IMR-90 (cell line): ENCODE measurements around the gene IQSEC1. TPM values are rescaled to one million over a fixed set of nuclear protein-coding genes. Genes with fewer than 3 reads are reported as not detected.

Experiments used
- ATAC-seq: fragments of 200-7000 bp; cut with Tn5 transposase; 2 replicates; pipeline ENCODE4 v1.9.1; 2020; ENCODE audit warnings: low read depth, mild to moderate bottlenecking, moderate library complexity
- BruUV-seq: library from RNA; stranded (reverse); fragments of 400-500 nt; replicated peaks from 2 replicates; lab custom pipeline; 2021; lab: Mats Ljungman, UMichigan
- CTCF ChIA-PET: fragments of 300-600 bp; formaldehyde crosslinking; extraction: SDS; loops from one replicate; lab custom pipeline; 2021; ENCODE audit warnings: antibody characterized with exemption; lab: Yijun Ruan, JAX
- POLR2A ChIA-PET: fragments of 300-600 bp; sonication (Branson Sonifier 250); formaldehyde crosslinking; loops from one replicate; lab custom pipeline; 2022; ENCODE audit warnings: antibody characterized with exemption; ENCODE audit not compliant: unreplicated experiment; lab: Charles Lee
- DNase-seq: peaks from one replicate; pipeline ENCODE4 v3.0.0; 2013
- H2AFZ ChIP-seq: replicated peaks from 2 replicates; pipeline ENCODE3; 2013; ENCODE audit warnings: low read length, mild to moderate bottlenecking; ENCODE audit not compliant: poor library complexity
- H2AK5ac ChIP-seq: 2 replicates; pipeline ENCODE4 v1.6.1; 2013; ENCODE audit warnings: low read depth, low read length, inconsistent platforms
- H2AK9ac ChIP-seq: replicated peaks from 2 replicates; pipeline ENCODE3; 2013; ENCODE audit warnings: mild to moderate bottlenecking, low read depth, low read length, moderate library complexity; ENCODE audit not compliant: poor library complexity
- H2BK120ac ChIP-seq: 2 replicates; pipeline ENCODE4 v1.6.1; 2013; ENCODE audit warnings: low read depth, low read length, inconsistent platforms
- H2BK15ac ChIP-seq: 3 replicates; pipeline ENCODE4 v1.6.1; 2013; ENCODE audit warnings: low read depth, low read length, inconsistent platforms
- H2BK20ac ChIP-seq: 2 replicates; pipeline ENCODE4 v1.6.1; 2013; ENCODE audit warnings: low read depth, mild to moderate bottlenecking, inconsistent platforms, low read length, moderate library complexity
- H2BK5ac ChIP-seq: 2 replicates; pipeline ENCODE4 v1.6.1; 2013; ENCODE audit warnings: mild to moderate bottlenecking, low read depth, low read length, inconsistent platforms; ENCODE audit not compliant: poor library complexity, severe bottlenecking
- H3K14ac ChIP-seq: replicated peaks from 2 replicates; pipeline ENCODE4 v1.6.1; 2013; ENCODE audit warnings: low read depth, low read length, inconsistent platforms
- H3K18ac ChIP-seq: 2 replicates; pipeline ENCODE4 v1.6.1; 2013; ENCODE audit warnings: low read depth, low read length, control low read depth
- H3K23ac ChIP-seq: 2 replicates; pipeline ENCODE4 v1.6.1; 2013; ENCODE audit warnings: low read depth, low read length, inconsistent platforms
- H3K27ac ChIP-seq: 2 replicates; pipeline ENCODE4 v1.5.1; 2013; ENCODE audit warnings: mild to moderate bottlenecking, control low read depth, low read length; ENCODE audit not compliant: insufficient read depth
- H3K27me3 ChIP-seq: 2 replicates; pipeline ENCODE4 v1.6.1; 2013; ENCODE audit warnings: low read length; ENCODE audit not compliant: control insufficient read depth, insufficient read depth
- H3K36me3 ChIP-seq: 2 replicates; pipeline ENCODE4 v1.6.1; 2013; ENCODE audit warnings: low read length, mixed read lengths; ENCODE audit not compliant: control insufficient read depth, insufficient read depth
- H3K4ac ChIP-seq: 2 replicates; pipeline ENCODE4 v1.6.1; 2013; ENCODE audit warnings: low read depth, low read length, inconsistent platforms
- H3K4me1 ChIP-seq: 2 replicates; pipeline ENCODE4 v1.6.1; 2013; ENCODE audit warnings: low read length, mixed read lengths; ENCODE audit not compliant: control insufficient read depth, insufficient read depth
- H3K4me2 ChIP-seq: 2 replicates; pipeline ENCODE4 v1.6.1; 2013; ENCODE audit warnings: low read depth, mild to moderate bottlenecking, control low read depth, low read length, moderate library complexity
- H3K4me3 ChIP-seq: 2 replicates; pipeline ENCODE4 v1.5.1; 2013; ENCODE audit warnings: low read depth, mild to moderate bottlenecking, control low read depth, low read length, moderate library complexity; ENCODE audit not compliant: insufficient read depth
- H3K56ac ChIP-seq: 2 replicates; pipeline ENCODE4 v1.6.1; 2013; ENCODE audit warnings: low read length, inconsistent platforms; ENCODE audit not compliant: insufficient read depth; ENCODE audit errors: extremely low read depth
- H3K79me1 ChIP-seq, 2 experiments: 2 replicates each; pipeline ENCODE4 v1.6.1; 2013; ENCODE audit warnings: low read length in 2 of 2, inconsistent platforms in 1 of 2, low read depth in 1 of 2
- H3K9ac ChIP-seq: 2 replicates; pipeline ENCODE4 v1.6.1; 2013; ENCODE audit warnings: low read depth, low read length, control low read depth
- H3K9me1 ChIP-seq: 2 replicates; pipeline ENCODE4 v1.6.1; 2013; ENCODE audit warnings: low read length, inconsistent platforms; ENCODE audit not compliant: insufficient read depth
- H3K9me3 ChIP-seq: 2 replicates; pipeline ENCODE4 v1.6.1; 2013; ENCODE audit warnings: low read length; ENCODE audit not compliant: control insufficient read depth, insufficient read depth
- H4K20me1 ChIP-seq: 2 replicates; pipeline ENCODE4 v1.6.1; 2013; ENCODE audit warnings: low read length, inconsistent platforms; ENCODE audit not compliant: insufficient read depth
- H4K5ac ChIP-seq: 2 replicates; pipeline ENCODE4 v1.6.1; 2013; ENCODE audit warnings: mild to moderate bottlenecking, low read depth, low read length, control low read depth
- H4K8ac ChIP-seq, 2 experiments: 2 replicates each; pipeline ENCODE4 v1.6.1; 2013; ENCODE audit warnings: low read depth in 2 of 2, low read length in 2 of 2, control low read depth in 1 of 2, inconsistent platforms in 1 of 2
- H4K91ac ChIP-seq: 2 replicates; pipeline ENCODE4 v1.6.1; 2013; ENCODE audit warnings: low read depth, low read length, inconsistent platforms; ENCODE audit not compliant: insufficient read depth
- BHLHE40 ChIP-seq: fragments of 150-350 bp; IDR thresholded peaks from 2 replicates; pipeline ENCODE4 v1.6.1; 2016; ENCODE audit warnings: mild to moderate bottlenecking, low read depth, low read length
- CEBPB ChIP-seq: IDR thresholded peaks from 2 replicates; pipeline ENCODE4 v1.6.1; 2012; ENCODE audit warnings: low read depth, low read length, improper control_type of control experiment
- CHD1 ChIP-seq: IDR thresholded peaks from 2 replicates; pipeline ENCODE4 v1.6.1; 2012; ENCODE audit warnings: low read depth, low read length, improper control_type of control experiment
- FOS ChIP-seq: fragments of 150-350 bp; IDR thresholded peaks from 2 replicates; pipeline ENCODE4 v1.6.1; 2016; ENCODE audit warnings: low read depth, low read length
- MAFK ChIP-seq: IDR thresholded peaks from 2 replicates; pipeline ENCODE4 v1.6.1; 2012; ENCODE audit warnings: low read depth, low read length, improper control_type of control experiment
- MAZ ChIP-seq: IDR thresholded peaks from 2 replicates; pipeline ENCODE4 v1.6.1; 2012; ENCODE audit warnings: low read depth, mild to moderate bottlenecking, low read length, improper control_type of control experiment, moderate library complexity, borderline replicate concordance
- NFE2L2 ChIP-seq: fragments of 150-350 bp; IDR thresholded peaks from 2 replicates; pipeline ENCODE4 v1.6.1; 2016; ENCODE audit warnings: low read depth, mild to moderate bottlenecking, low read length
- POLR2A ChIP-seq: IDR thresholded peaks from 2 replicates; pipeline ENCODE4 v1.6.1; 2012; ENCODE audit warnings: mild to moderate bottlenecking, low read depth, low read length
- RAD21 ChIP-seq: IDR thresholded peaks from 2 replicates; pipeline ENCODE4 v1.6.1; 2012; ENCODE audit warnings: low read length, improper control_type of control experiment
- RCOR1 ChIP-seq: IDR thresholded peaks from 2 replicates; pipeline ENCODE4 v1.6.1; 2012; ENCODE audit warnings: mild to moderate bottlenecking, low read length, improper control_type of control experiment; ENCODE audit not compliant: insufficient replicate concordance
- RFX5 ChIP-seq: IDR thresholded peaks from 2 replicates; pipeline ENCODE4 v1.8.0; 2012; ENCODE audit warnings: low read depth, mild to moderate bottlenecking, low read length, moderate library complexity
- SMC3 ChIP-seq: fragments of 150-350 bp; IDR thresholded peaks from 2 replicates; pipeline ENCODE4 v1.6.1; 2016; ENCODE audit warnings: low read depth, mild to moderate bottlenecking, antibody characterized with exemption, low read length, moderate library complexity
- WGBS, 2 experiments: methylation state at CpG; one replicate each; pipeline versions ENCODE4 v1.1.5 to v1.1.7; 2013; ENCODE audit warnings: missing lambda C conversion rate in 2 of 2; ENCODE audit not compliant: insufficient read length in 1 of 2; ENCODE audit errors: extremely low coverage in 2 of 2; 5-methylcytosine and 5-hydroxymethylcytosine counted together
- dilution Hi-C: fragments of 300-500 bp; cut with HindIII; formaldehyde crosslinking; loops from one replicate; pipeline ENCODE4 v1.14.3; 2018; ENCODE audit warnings: low sequenced_read_pairs; ENCODE audit not compliant: unreplicated experiment
- in situ Hi-C: fragments of 300-500 bp; cut with MboI; formaldehyde crosslinking; loops from 3 replicates; pipeline ENCODE4 v1.14.3; 2019; ENCODE audit warnings: low sequenced_read_pairs, inconsistent platforms, mixed read lengths
- intact Hi-C: fragments of 100-400 bp; cut with micrococcal nuclease; formaldehyde crosslinking; loops from 2 replicates; pipeline ENCODE4 v1.10.0; 2022
- polyA plus RNA-seq, 3 experiments: library from polyadenylated mRNA; depleted of rRNA; stranded (reverse); fragments of >200 nt; gene quantifications; 2 replicates each; pipeline ENCODE4 v1.2.3, GENCODE V29; 2012; ENCODE audit warnings: low replicate concordance in 1 of 3
- total RNA-seq: library from RNA; depleted of rRNA; stranded (reverse); fragments of >200 nt; gene quantifications from 2 replicates; pipeline ENCODE4 v1.2.3, GENCODE V29; 2012
- TF ChIP-seq, protein P1 (sequence below): conservative IDR thresholded peaks from 2 replicates; pipeline ENCODE4 v1.5.1; 2012; ENCODE audit warnings: mild to moderate bottlenecking, low read depth, low read length, improper control_type of control experiment

The IQSEC1 gene
- total and polyA plus RNA-seq, 2 of the 4 experiments (the other 2 are of a cell fraction) = 5.9 to 11.9 TPM

DNA sequence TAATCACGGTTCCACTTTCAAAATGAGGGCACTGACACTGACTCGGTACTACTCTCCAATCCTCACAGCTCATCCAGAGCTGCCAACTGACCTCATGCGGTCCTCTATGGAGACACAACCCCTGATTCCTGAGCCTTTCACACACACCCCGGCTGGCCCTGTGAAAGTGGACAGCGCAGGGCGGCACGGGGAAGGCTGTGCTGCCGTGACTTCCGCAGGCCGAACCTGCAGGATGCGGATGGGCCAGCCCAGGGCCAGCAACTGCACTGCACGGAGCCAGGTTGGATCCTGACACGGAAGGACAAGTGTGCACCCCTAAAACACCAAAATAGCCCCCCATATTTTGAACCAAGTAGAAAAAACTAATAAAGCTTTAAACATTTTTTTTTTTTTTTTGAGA, 41.0 kb downstream of the IQSEC1 start:
- H4K20me1 ChIP-seq = no peaks in the 10 kb centered on the region
- H3K4me3 ChIP-seq = no peak overlapping the region
- H3K9ac ChIP-seq = no peak overlapping the region
- H2AK9ac ChIP-seq = peak overlapping the region; percentile 73
- H2AK5ac ChIP-seq = no peak overlapping the region
- no peaks in the 10 kb centered on the region for H3K4me1 ChIP-seq
- H3K56ac ChIP-seq = no peak overlapping the region
- no peak overlapping the region for H3K18ac ChIP-seq
- H4K91ac ChIP-seq = no peak overlapping the region
- dilution Hi-C loops = no loop called here
- H3K27ac ChIP-seq = no peak overlapping the region
- peaks cover 50% of the 10 kb centered on the region for H3K27me3 ChIP-seq
- no peak overlapping the region for H2BK5ac ChIP-seq
- no peak overlapping the region for H4K5ac ChIP-seq
- H3K9me1 ChIP-seq = no peaks in the 10 kb centered on the region
- no peak overlapping the region for H2BK120ac ChIP-seq
- H3K79me1 ChIP-seq = no peaks in the 10 kb centered on the region
- CTCF ChIA-PET = no interaction called here
- no peaks in the 10 kb centered on the region for H3K9me3 ChIP-seq
- no peaks in the 10 kb centered on the region for H3K36me3 ChIP-seq
- no CpG with 5 or more reads among the region's 13 CpGs for WGBS, 2 experiments
- H2BK15ac ChIP-seq = no peak overlapping the region
- ATAC-seq (no peak), DNase-seq (no peak)
- H2AFZ ChIP-seq = no peak overlapping the region
- no peak overlapping the region for H4K8ac ChIP-seq
- intact Hi-C loops = no loop called here
- TF ChIP-seq BHLHE40 = no peak
- TF ChIP-seq RFX5 = no peak
- TF ChIP-seq, protein P1, sequence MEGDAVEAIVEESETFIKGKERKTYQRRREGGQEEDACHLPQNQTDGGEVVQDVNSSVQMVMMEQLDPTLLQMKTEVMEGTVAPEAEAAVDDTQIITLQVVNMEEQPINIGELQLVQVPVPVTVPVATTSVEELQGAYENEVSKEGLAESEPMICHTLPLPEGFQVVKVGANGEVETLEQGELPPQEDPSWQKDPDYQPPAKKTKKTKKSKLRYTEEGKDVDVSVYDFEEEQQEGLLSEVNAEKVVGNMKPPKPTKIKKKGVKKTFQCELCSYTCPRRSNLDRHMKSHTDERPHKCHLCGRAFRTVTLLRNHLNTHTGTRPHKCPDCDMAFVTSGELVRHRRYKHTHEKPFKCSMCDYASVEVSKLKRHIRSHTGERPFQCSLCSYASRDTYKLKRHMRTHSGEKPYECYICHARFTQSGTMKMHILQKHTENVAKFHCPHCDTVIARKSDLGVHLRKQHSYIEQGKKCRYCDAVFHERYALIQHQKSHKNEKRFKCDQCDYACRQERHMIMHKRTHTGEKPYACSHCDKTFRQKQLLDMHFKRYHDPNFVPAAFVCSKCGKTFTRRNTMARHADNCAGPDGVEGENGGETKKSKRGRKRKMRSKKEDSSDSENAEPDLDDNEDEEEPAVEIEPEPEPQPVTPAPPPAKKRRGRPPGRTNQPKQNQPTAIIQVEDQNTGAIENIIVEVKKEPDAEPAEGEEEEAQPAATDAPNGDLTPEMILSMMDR = no peak
- no peak for TF ChIP-seq POLR2A
- no peak for TF ChIP-seq RAD21
- no peak for TF ChIP-seq FOS
- no peak for TF ChIP-seq MAZ
- no peak for TF ChIP-seq CEBPB
- no peak for TF ChIP-seq RCOR1
- TF ChIP-seq CHD1 = no peak
- no peak for TF ChIP-seq NFE2L2
- no peak for TF ChIP-seq SMC3
- no peak for TF ChIP-seq MAFK
- H2BK20ac ChIP-seq = no peak overlapping the region
- H3K4me2 ChIP-seq = no peak overlapping the region
- H3K14ac ChIP-seq = no peak overlapping the region
- no peak overlapping the region for H3K23ac ChIP-seq
- BruUV-seq = no TSS peak
- in situ Hi-C loops = no loop called here
- H3K4ac ChIP-seq = no peak overlapping the region
- POLR2A ChIA-PET = no interaction called here
